ENCODE measurements around the gene CEP295NL. TPM values are rescaled to one million over a fixed set of nuclear protein-coding genes. Genes with fewer than 3 reads are reported as not detected.

CEP295NL gene
- total and polyA plus RNA-seq, 4 donors, result 0.39 to 8.3 (median 4.9) TPM

DNA sequence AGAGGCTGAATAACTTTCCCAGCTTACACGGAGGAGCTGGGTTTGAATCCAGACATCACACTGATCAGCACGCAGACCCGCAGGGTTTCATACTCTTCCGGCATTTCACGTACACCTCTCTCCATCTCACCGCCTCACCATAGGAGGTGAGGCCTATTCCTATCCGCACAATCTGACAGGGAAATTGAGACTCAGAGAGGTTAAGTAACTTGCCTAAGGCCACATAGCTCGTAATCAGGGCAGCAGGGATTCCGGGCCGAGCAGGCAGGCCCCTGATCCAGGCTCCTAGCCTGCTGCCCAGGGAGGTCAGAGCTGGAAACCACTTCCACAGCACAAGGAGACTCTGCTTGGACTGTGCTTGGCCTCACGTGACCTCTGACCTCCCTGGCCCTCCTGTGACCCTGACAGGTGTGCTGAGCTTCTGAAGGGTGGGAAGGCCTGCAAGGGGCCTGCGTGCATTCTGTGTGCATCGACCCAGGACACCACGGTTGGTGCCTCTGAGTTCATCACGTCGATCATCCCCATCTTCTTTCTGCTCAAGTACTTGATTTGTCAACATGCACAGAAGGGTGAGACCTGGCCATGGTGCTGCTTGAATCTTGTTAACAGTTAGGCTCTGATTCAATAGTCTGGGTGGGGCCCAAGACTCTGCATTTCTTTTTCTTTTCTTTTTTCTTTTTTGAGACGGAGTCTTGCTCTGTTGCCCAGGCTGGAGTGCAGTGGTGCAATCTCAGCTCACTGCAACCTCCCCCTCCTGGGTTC lies 4.7 kb downstream of the CEP295NL start:
- DNase-seq (no peak), ATAC-seq (ENCODE audit: insufficient read depth, low FRiP score) (no peak)
- no peak overlapping the region for H3K4me3 ChIP-seq
- TF ChIP-seq, protein P1, sequence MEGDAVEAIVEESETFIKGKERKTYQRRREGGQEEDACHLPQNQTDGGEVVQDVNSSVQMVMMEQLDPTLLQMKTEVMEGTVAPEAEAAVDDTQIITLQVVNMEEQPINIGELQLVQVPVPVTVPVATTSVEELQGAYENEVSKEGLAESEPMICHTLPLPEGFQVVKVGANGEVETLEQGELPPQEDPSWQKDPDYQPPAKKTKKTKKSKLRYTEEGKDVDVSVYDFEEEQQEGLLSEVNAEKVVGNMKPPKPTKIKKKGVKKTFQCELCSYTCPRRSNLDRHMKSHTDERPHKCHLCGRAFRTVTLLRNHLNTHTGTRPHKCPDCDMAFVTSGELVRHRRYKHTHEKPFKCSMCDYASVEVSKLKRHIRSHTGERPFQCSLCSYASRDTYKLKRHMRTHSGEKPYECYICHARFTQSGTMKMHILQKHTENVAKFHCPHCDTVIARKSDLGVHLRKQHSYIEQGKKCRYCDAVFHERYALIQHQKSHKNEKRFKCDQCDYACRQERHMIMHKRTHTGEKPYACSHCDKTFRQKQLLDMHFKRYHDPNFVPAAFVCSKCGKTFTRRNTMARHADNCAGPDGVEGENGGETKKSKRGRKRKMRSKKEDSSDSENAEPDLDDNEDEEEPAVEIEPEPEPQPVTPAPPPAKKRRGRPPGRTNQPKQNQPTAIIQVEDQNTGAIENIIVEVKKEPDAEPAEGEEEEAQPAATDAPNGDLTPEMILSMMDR (IDR thresholded peaks at IDR 0.05; ENCODE audit: control extremely low read depth, extremely low read depth), result no peak
- H3K27me3 ChIP-seq (ENCODE audit: control insufficient read depth in 3 of 3, insufficient read depth in 3 of 3, low read length in 2 of 3), result no peaks in the 10 kb centered on the region
- H3K36me3 ChIP-seq (ENCODE audit: control insufficient read depth in 4 of 4, insufficient read depth in 4 of 4, low read length in 4 of 4), result peaks cover 0 to 8% (median 6%) of the 10 kb centered on the region in 4 donors
- no peaks in the 10 kb centered on the region for H3K9me3 ChIP-seq (ENCODE audit: control insufficient read depth in 4 of 4, insufficient read depth in 3 of 4, low read length in 3 of 4)
- peak overlapping the region in 1 of 2 donors; percentile 7 for H3K27ac ChIP-seq (ENCODE audit: low read depth in 1 of 2, low read length in 1 of 2)
- no peak overlapping the region for H3K9ac ChIP-seq (ENCODE audit: insufficient read depth in 1 of 2, low read length in 2 of 2)
- WGBS, 2 donors, result 78 to 83% methylated on average over 17 of the region's 17 CpGs
- H3K4me1 ChIP-seq (ENCODE audit: control insufficient read depth in 5 of 5, insufficient read depth in 5 of 5, low read length in 5 of 5), result peaks cover 2 to 22% (median 7%) of the 10 kb centered on the region in 5 donors

GRCh38 chr17:78897664-78898047 lies 5.3 kb downstream of the CEP295NL start:
- Histone ChIP-seq H3K36me3 (ENCODE audit: control insufficient read depth in 4 of 4, insufficient read depth in 4 of 4, low read length in 4 of 4) (peaks cover 0 to 12% (median 6%) of the 10 kb centered on the region in 4 donors), H3K9me3 (ENCODE audit: control insufficient read depth in 4 of 4, insufficient read depth in 3 of 4, low read length in 3 of 4) (no peaks in the 10 kb centered on the region), H3K4me3 (no peak overlapping the region), H3K9ac (ENCODE audit: insufficient read depth in 1 of 2, low read length in 2 of 2) (no peak overlapping the region), H3K27ac (ENCODE audit: low read depth in 1 of 2, low read length in 1 of 2) (peak overlapping the region in 1 of 2 donors; percentile 7), H3K4me1 (ENCODE audit: control insufficient read depth in 5 of 5, insufficient read depth in 5 of 5, low read length in 5 of 5) (peaks cover 2 to 22% (median 6%) of the 10 kb centered on the region in 5 donors), H3K27me3 (ENCODE audit: control insufficient read depth in 3 of 3, insufficient read depth in 3 of 3, low read length in 2 of 3) (no peaks in the 10 kb centered on the region)
- DNase-seq (peak in 1 of 3 donors; percentile 67), ATAC-seq (ENCODE audit: insufficient read depth, low FRiP score) (no peak)
- TF ChIP-seq, protein P1 (IDR thresholded peaks at IDR 0.05; ENCODE audit: control extremely low read depth, extremely low read depth), result no peak
- 76 to 89% methylated on average over 7 of the region's 7 CpGs for WGBS, 2 donors

- ATAC-seq (ENCODE audit: insufficient read depth, low FRiP score) (no peak), DNase-seq (no peak)
- H3K9me3 ChIP-seq (ENCODE audit: control insufficient read depth in 4 of 4, insufficient read depth in 3 of 4, low read length in 3 of 4), result no peaks in the 10 kb centered on the region
- H3K27ac ChIP-seq (ENCODE audit: low read depth in 1 of 2, low read length in 1 of 2), result peak overlapping the region in 1 of 2 donors; percentile 29
- H3K4me1 ChIP-seq (ENCODE audit: control insufficient read depth in 5 of 5, insufficient read depth in 5 of 5, low read length in 5 of 5), result peaks cover 2 to 22% (median 6%) of the 10 kb centered on the region in 5 donors
- H3K27me3 ChIP-seq (ENCODE audit: control insufficient read depth in 3 of 3, insufficient read depth in 3 of 3, low read length in 2 of 3), result no peaks in the 10 kb centered on the region
- H3K9ac ChIP-seq (ENCODE audit: insufficient read depth in 1 of 2, low read length in 2 of 2), result no peak overlapping the region
- no peak overlapping the region for H3K4me3 ChIP-seq
- TF ChIP-seq, protein P1 (IDR thresholded peaks at IDR 0.05; ENCODE audit: control extremely low read depth, extremely low read depth), result no peak
- peaks cover 0 to 12% (median 6%) of the 10 kb centered on the region in 4 donors for H3K36me3 ChIP-seq (ENCODE audit: control insufficient read depth in 4 of 4, insufficient read depth in 4 of 4, low read length in 4 of 4)
- WGBS, 2 donors, result 92 to 96% methylated on average over 33 to 34 of the region's 34 CpGs
Measured at GRCh38 chr17:78896834-78897663, 6.0 kb downstream of the CEP295NL start.

Measured in lung (tissue), 12 donors.